ENCODE data around the gene AVP.
A peak's percentile ranks its signal among the peaks of the same experiment; 100 is the strongest.
"Not testable (repeated sequence)": the region's sequence is repeated elsewhere in the genome, so short reads cannot be mapped to it uniquely, and the experiment has no call there.

AVP gene

DNA sequence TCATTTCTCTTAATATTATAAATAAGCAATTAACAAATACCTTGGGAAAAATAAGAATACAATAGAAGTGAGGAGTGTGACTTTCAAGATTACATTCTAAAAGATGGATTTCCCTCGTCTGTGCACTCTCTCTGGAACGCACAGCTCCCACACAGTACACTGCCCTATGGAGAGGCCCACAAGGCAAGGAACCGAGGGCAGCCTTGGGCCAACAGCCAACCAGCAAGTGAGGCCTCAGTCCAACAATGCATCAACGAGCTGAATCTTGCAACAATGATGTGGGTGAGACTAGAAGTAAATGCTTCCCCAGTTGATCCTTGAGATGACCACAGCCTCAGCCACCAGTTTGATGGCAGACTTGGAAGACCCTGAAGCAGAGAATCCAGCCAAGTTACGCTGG, 34.5 kb upstream of the AVP start:
- H3K79me2 ChIP-seq (ENCODE audit: insufficient read depth, low read length) = no peaks in the 10 kb centered on the region
- no peak overlapping the region for H3K9ac ChIP-seq (ENCODE audit: low read length)
- no peak overlapping the region for H3K4me3 ChIP-seq (ENCODE audit: insufficient read depth, low read length, poor library complexity, severe bottlenecking)
- no peaks in the 10 kb centered on the region for H3F3A ChIP-seq (ENCODE audit: insufficient read depth)
- no peaks in the 10 kb centered on the region for H3K27me3 ChIP-seq (ENCODE audit: low read length)
- no peak overlapping the region for H3K27ac ChIP-seq (ENCODE audit: low read depth, low read length)
- no peaks in the 10 kb centered on the region for H4K20me1 ChIP-seq (ENCODE audit: low read depth, low read length)
- no peak overlapping the region for H2AFZ ChIP-seq (ENCODE audit: low read depth, low read length, severe bottlenecking)
- no peak overlapping the region for H3K4me2 ChIP-seq (ENCODE audit: low read depth, low read length, poor library complexity, severe bottlenecking)
- H3K9me2 ChIP-seq (replicated peaks; ENCODE audit: insufficient read depth, low read length) = no peaks in the 10 kb centered on the region
- peaks cover 3% of the 10 kb centered on the region; the same call in 1 of the 2 replicates for H3K36me3 ChIP-seq (ENCODE audit: low read length)
- no peak for TF ChIP-seq CTCF (IDR thresholded peaks at IDR 0.05; ENCODE audit: insufficient read depth, low read length, poor library complexity, severe bottlenecking)
- TF ChIP-seq EZH2phosphoT487 (conservative IDR thresholded peaks at IDR 0.05; ENCODE audit: low read length) = no peak
- no peaks in the 10 kb centered on the region; the same call in 1 of the 2 replicates for H3K9me3 ChIP-seq (ENCODE audit: insufficient read depth, low read length)

DNA sequence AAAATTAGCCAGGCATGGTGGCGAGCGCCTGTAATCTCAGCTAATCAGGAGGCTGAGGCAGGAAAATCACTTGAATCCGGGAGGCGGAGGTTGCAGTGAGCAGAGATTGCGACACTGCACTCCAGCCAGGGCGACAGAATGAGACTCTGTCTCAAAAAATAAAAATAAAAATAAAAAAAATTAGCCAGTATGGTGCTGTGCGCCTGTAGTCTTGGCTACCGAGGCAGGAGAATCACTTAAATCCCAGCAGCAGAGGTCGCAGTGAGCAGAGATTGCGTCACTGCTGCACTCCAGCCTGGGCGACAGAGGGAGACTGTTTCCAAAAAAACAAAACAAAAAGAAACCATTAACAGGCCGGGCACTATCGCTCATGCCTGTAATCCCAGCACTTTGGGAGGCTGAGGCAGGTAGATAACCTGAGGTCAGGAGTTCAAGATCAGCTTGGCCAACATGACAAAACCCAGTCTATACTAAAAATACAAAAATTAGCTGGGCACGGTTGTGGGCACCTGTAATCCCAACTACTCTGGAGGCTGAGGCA, 33.4 kb upstream of the AVP start:
- H3K27ac ChIP-seq (ENCODE audit: low read depth, low read length); H3K4me3 ChIP-seq (ENCODE audit: insufficient read depth, low read length, poor library complexity, severe bottlenecking): not testable (repeated sequence)

DNA sequence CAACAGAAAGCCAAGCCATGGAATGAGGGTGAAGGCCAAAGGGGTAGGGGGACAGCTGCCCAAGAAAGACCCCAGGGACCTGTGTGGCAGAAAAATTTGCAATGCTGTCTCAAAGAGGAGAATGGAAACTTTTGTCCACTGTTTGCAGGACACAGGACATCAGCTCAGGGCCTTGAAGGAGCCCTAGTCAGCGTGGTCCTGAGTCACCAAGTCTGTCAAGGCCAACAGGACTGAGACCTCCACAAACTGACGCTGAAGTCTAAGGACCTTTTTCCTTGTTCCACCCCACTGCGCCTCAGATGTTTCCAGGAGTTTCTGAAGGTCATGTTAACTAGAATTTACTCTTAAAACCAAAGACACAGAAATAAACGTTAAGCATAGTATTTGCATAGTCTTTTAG, 31.8 kb upstream of the AVP start:
- Histone ChIP-seq H3K27me3 (ENCODE audit: low read length) (no peaks in the 10 kb centered on the region), H2AFZ (ENCODE audit: low read depth, low read length, severe bottlenecking) (no peak overlapping the region), H3K79me2 (ENCODE audit: insufficient read depth, low read length) (no peaks in the 10 kb centered on the region), H3K9me2 (replicated peaks; ENCODE audit: insufficient read depth, low read length) (no peaks in the 10 kb centered on the region), H3F3A (ENCODE audit: insufficient read depth) (no peaks in the 10 kb centered on the region), H3K9me3 (ENCODE audit: insufficient read depth, low read length) (no peaks in the 10 kb centered on the region), H3K4me3 (ENCODE audit: insufficient read depth, low read length, poor library complexity, severe bottlenecking) (no peak overlapping the region), H4K20me1 (ENCODE audit: low read depth, low read length) (no peaks in the 10 kb centered on the region), H3K36me3 (ENCODE audit: low read length) (no peaks in the 10 kb centered on the region), H3K9ac (ENCODE audit: low read length) (no peak overlapping the region), H3K27ac (ENCODE audit: low read depth, low read length) (no peak overlapping the region), H3K4me2 (ENCODE audit: low read depth, low read length, poor library complexity, severe bottlenecking) (no peak overlapping the region)
- TF ChIP-seq CTCF (IDR thresholded peaks at IDR 0.05; ENCODE audit: insufficient read depth, low read length, poor library complexity, severe bottlenecking) (no peak), EZH2phosphoT487 (conservative IDR thresholded peaks at IDR 0.05; ENCODE audit: low read length) (no peak)

More for the DNA sequence above, 33.4 kb upstream of the AVP start:
- not testable (repeated sequence) for H4K20me1 ChIP-seq (ENCODE audit: low read depth, low read length); H3K9me3 ChIP-seq (ENCODE audit: insufficient read depth, low read length); H3F3A ChIP-seq (ENCODE audit: insufficient read depth); H3K9me2 ChIP-seq (replicated peaks; ENCODE audit: insufficient read depth, low read length); H3K9ac ChIP-seq (ENCODE audit: low read length); H3K79me2 ChIP-seq (ENCODE audit: insufficient read depth, low read length); H3K4me2 ChIP-seq (ENCODE audit: low read depth, low read length, poor library complexity, severe bottlenecking); H2AFZ ChIP-seq (ENCODE audit: low read depth, low read length, severe bottlenecking); H3K27me3 ChIP-seq (ENCODE audit: low read length); H3K36me3 ChIP-seq (ENCODE audit: low read length)

DNA sequence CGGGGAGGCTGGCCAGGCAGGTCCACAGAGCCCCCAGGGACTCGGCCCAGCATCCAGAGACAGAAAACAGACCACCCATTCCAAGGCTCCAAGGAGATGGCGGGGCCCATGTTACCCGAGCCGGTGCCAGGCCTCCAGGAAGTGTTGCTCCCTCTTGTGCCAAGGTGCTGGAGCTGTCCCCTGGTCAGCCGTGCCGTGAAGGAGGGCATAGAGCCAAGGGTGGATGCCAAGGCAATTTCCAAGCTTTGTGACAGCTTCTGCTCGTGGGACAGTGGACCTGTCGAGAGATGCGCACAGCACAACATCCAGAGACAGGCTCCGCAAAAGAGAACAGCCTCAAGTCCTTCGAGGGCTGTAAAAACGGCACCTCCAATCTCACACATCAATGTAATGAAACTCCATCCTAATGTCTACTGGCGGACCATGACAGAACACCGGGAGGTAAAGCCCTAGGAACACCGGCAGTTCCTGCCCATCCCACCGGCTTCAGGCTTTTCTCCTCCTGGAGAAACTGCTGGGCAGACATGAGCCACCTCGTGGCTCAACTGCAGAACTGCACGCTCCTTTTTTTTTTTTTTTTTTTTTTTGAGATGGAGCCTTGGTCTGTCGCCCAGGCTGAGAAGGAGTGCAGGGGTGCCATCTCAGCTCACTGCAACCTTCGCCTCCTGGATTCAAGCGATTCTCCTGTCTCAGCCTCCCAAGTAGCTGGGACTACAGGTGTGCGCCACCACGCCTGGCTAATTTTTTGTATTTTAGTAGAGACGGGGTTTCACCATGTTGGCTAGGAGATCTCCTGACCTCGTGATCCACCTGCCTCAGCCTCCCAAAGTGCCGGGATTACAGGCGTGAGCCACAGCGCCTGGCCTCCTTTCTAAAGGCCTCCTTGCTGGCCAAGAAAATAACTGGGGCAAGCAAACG, 30.9 kb upstream of the AVP start:
- H3K9me2 ChIP-seq (replicated peaks; ENCODE audit: insufficient read depth, low read length) = no peaks in the 10 kb centered on the region
- H3K36me3 ChIP-seq (ENCODE audit: low read length) = no peaks in the 10 kb centered on the region
- H3K79me2 ChIP-seq (ENCODE audit: insufficient read depth, low read length) = no peaks in the 10 kb centered on the region
- H2AFZ ChIP-seq (ENCODE audit: low read depth, low read length, severe bottlenecking) = no peak overlapping the region
- no peak overlapping the region for H3K9ac ChIP-seq (ENCODE audit: low read length)
- H3K4me2 ChIP-seq (ENCODE audit: low read depth, low read length, poor library complexity, severe bottlenecking) = no peak overlapping the region
- H3K27me3 ChIP-seq (ENCODE audit: low read length) = no peaks in the 10 kb centered on the region
- H3K9me3 ChIP-seq (ENCODE audit: insufficient read depth, low read length) = no peaks in the 10 kb centered on the region
- no peak overlapping the region for H3K4me3 ChIP-seq (ENCODE audit: insufficient read depth, low read length, poor library complexity, severe bottlenecking)
- no peaks in the 10 kb centered on the region for H4K20me1 ChIP-seq (ENCODE audit: low read depth, low read length)
- TF ChIP-seq CTCF (IDR thresholded peaks at IDR 0.05; ENCODE audit: insufficient read depth, low read length, poor library complexity, severe bottlenecking) = peak; percentile 50
- TF ChIP-seq EZH2phosphoT487 (conservative IDR thresholded peaks at IDR 0.05; ENCODE audit: low read length) = no peak
- H3F3A ChIP-seq (ENCODE audit: insufficient read depth) = no peaks in the 10 kb centered on the region
- H3K27ac ChIP-seq (ENCODE audit: low read depth, low read length) = no peak overlapping the region

Data from SU-DHL-6 (cell line).